SH-SY5Y (cell line): ENCODE measurements around the gene RSBN1.

ENCODE experiments used
- GATA2 ChIP-seq: IDR thresholded peaks from 2 replicates; pipeline ENCODE4 v1.6.1; 2011; ENCODE audit warnings: mild to moderate bottlenecking, low read depth, low read length
- GATA3 ChIP-seq: IDR thresholded peaks from 2 replicates; pipeline ENCODE4 v1.6.1; 2011; ENCODE audit warnings: low read depth, mild to moderate bottlenecking, low read length, moderate library complexity

- no peak for TF ChIP-seq GATA3
- no peak for TF ChIP-seq GATA2
Measured at GRCh38 chr1:113760102-113761080, 51.9 kb downstream of the RSBN1 start.
